ENCODE results near the gene TSPAN9.

DNA sequence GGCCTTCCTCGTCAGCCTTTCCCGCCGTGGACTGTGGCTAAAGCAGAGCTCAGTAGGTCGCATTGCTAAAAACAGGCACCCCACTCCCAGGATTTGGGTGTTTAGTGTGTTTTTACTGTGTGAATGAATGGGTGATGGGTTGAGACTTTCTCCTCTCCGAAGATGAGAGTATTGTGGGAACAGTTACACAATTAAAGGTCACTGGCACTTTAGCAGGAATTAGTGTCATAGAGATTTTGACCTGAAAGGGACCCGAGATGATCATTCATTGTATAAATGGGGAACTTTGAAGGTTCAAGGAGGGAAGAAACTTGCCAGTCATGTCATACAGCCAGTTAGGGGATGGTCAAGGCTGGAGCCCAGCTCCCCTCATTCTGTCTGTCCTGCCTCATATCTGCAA is 56.9 kb downstream of the TSPAN9 start:
- TF ChIP-seq MAX (IDR thresholded peaks at IDR 0.05; ENCODE audit: low read depth, low read length): no peak
- no peak for TF ChIP-seq POLR2A (IDR thresholded peaks at IDR 0.05; ENCODE audit: extremely low read depth, insufficient read length)

Measured in NB4 (cell line).